Activated CD8-positive, alpha-beta memory T cell treated with anti-CD3 and anti-CD28 coated beads, Interleukin-2, amount 50 U/mL, for 4 hours (primary cell): Measurements from ENCODE around the gene TRAPPC4.
"Not testable (repeated sequence)": the region's sequence is repeated elsewhere in the genome, so short reads cannot be mapped to it uniquely, and the experiment has no call there.

ENCODE experiments used
- DNase-seq: peaks from one replicate; pipeline ENCODE4 v3.0.0-alpha.2; 2020

TRAPPC4 gene, protein sequence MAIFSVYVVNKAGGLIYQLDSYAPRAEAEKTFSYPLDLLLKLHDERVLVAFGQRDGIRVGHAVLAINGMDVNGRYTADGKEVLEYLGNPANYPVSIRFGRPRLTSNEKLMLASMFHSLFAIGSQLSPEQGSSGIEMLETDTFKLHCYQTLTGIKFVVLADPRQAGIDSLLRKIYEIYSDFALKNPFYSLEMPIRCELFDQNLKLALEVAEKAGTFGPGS

DNA sequence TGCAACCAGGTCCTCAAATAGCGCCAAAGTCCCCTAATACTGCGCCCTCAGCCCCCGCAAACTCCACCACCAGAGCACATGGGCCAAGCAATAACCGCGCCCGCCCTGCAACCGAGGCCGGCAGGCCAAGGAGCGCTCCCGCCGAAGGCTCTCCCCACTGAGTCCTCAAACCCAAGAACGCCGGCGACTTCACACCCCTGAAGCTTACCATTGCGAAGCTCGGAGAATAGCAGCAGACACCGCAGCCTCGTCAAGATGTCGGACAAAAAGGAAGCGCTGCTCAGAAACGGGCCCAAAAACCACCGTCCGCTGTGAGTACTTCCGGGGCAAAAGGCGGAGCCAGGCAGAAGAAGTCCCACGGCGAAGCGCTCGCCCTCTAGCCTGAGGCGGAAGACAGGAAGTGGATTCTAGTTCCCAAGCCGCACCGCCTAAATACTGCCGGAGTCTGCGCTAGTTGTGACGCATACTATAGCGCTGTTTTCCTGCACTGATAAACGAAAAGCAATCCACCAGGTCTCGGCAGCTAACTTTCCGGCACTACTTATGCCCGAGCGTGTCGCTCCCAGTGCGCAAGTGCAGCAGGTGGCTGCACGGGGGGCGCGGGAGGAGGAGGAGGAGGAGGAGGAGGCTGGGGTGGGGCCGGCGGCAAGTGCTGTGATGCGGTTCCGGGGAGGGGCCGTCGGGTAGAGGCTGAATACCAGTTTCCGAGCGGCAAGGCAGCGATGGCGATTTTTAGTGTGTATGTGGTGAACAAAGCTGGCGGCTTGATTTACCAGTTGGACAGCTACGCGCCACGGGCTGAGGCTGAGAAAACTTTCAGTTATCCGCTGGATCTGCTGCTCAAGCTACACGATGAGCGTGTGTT is at the start of gene TRAPPC4, which contains the start of gene RPS25:
Gene TRAPPC4 (plus strand): TSS at position 693 of the 865 bp plus-strand sequence. CDS start 30 bp downstream, at position 723.
Gene RPS25 (minus strand): TSS at position 270 of the 865 bp plus-strand sequence. CDS start 59 bp downstream, at position 211.
- DNase-seq: peak; percentile 93

DNA sequence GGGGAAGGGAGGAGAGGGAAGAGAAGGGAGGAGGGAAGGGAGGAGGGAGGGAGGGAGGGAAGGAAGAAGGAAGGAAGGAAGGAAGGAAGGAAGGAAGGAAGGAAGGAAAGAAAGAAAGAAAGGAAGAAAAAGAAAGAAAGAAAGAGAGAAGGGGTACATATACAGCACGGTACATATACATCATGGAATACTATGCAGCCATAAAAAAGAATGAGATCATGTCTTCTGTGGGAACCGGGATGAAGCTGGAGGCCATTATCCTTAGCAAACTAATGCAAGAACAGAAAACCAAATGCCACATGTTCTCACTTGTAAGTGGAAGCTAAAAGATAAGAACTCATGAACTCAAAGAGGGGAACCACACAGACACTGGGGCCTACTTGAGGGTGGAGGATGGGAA is 49.1 kb upstream of the TRAPPC4 start:
- DNase-seq: not testable (repeated sequence)

DNA sequence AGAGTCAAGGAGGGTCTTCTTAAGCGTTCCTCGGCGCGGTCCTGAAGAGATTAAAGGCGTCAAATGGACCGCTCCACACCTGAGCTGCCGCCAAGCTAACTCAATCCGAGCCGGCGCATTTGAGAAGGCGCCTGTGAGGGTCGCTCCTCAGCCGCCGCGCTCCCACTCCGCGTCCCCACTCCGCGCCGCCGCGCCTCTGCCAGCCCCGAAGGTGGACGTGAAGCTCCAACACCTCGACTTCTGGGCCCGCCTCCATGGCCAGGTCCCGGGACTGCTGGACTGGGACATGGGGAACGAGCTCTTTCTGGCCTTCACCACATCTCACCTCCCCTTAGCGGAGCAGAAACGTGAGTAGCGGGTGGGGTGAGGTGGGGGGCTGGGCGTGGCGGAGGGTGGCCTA is 46.9 kb upstream of the TRAPPC4 start, which contains the start of gene FOXR1:
Gene FOXR1 (plus strand): TSS at position 116 of the 400 bp plus-strand sequence. CDS start 171 bp downstream, at position 287.
- no peak for DNase-seq

DNA sequence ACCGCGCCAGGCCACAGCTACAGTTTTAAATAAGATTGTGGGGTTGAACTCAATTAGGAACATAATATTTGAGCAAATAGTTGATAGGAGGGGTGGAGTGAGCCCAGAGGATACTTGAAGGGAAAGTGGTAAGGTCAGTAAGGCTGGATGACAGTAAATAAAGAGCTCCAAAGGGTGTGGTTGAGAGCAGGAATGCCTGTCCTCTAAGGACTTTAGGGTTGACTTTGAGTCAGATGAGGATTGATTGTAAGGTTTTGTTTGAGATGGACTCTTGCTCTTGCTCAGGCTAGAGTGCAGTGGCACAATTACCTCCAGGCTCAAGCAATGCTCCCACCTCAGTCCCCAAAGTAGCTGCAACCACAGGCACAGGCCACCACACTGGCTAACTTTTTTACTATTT is 44.6 kb upstream of the TRAPPC4 start:
- no peak for DNase-seq

DNA sequence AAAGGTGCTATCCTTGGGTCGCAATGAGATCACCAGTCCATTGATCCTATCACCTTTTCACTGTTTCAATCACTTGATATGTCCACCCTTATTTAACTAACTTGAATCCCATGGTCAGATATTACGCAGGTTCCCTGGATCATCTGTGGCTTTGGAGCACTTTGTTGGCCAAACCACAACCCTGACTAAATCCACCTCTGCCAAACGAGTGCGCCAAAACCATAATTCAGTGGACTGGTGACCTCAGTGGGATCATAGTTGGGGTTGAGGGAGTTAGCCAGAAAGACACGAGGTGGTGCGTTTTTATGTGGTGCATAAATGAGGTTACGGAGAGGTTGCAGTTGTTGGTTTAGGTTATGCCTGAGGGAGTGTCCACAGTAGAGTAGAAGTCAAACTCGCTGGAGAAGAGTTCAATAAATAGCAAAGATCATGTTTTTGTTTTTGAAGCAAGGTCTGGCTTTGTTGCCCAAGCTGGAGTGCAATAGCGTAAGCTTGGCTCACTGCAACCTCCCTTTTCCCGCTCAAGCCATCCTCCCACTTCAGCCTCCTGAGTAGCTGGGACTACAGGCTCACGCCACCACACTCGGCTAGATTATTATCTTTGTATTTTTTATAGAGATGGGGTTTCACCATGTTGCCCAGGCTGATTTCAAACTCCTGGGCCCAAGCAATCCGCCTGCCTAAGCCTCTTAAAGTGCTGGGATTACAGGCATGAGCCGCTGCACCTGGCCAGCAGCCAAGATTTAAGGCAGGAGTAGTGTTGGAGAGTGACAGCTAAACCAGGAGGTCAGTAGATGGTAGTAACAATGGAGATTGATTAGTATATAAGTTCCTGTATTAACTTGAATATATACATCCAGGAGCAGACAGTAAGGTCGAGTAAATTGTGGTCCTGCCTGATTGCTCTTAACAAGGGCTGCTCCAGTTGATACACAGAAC is 42.5 kb upstream of the TRAPPC4 start:
- DNase-seq: no peak

DNA sequence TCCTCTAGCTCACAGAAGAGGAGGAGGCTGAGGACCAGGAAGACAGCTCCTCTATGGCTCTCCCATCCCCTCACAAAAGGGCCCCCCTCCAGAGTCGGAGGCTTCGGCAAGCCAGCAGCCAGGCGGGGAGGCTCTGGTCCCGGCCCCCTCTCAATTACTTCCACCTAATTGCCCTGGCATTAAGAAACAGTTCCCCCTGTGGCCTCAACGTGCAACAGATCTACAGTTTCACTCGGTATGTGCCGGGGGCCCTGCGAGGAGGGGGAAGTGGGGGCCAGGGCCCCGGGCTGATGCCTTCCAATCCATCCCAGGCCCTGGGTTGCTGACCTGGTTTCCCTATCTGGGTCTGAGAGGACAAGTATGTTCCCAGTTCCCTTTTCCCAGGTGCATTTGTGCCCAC is 39.1 kb upstream of the TRAPPC4 start:
- no peak for DNase-seq

DNA sequence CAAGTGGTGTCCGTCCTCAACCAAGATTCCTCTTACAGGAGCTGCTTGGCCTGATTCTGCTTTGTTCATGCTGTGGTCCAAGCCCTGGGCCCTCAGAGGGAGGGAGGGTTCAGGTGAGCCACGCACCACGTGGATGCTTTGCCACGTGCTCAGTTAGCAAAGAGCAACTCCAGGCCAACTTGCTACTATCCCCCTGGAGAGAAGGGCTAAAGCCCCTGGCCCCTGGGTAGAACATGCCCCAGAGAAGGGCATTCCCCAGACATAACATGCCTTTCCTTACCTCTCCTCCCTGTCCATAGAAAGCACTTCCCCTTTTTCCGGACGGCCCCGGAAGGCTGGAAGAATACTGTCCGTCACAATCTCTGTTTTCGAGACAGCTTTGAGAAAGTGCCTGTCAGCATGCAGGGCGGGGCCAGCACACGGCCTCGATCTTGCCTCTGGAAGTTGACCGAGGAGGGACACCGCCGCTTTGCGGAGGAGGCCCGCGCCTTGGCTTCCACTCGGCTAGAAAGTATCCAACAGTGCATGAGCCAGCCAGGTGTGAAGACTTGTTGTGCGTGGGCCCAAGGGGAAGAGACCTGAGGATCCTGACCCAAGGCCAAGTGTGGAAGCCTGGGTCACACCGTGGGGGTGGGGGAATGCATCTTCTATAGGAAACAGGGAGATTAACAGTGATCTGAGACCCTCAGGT is 38.2 kb upstream of the TRAPPC4 start:
- no peak for DNase-seq

DNA sequence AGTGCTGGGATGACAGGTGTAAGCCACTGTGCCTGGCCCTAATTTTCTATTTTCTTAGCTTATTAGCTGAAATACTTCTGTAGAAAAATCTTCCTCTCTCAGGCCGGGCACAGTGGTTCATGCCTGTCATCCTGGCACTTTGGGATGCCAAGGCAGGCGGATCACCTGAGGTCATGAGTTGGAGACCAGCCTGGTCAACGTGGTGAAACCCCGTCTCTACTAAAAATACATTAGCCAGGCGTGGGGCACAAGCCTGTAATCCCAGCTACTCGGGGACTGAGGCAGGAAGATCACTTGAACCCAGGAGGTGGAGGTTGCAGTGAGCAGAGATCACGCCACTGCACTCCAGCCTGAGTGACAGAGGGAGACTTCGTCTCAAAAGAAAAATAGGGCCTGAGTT is 34.2 kb upstream of the TRAPPC4 start:
- not testable (repeated sequence) for DNase-seq

DNA sequence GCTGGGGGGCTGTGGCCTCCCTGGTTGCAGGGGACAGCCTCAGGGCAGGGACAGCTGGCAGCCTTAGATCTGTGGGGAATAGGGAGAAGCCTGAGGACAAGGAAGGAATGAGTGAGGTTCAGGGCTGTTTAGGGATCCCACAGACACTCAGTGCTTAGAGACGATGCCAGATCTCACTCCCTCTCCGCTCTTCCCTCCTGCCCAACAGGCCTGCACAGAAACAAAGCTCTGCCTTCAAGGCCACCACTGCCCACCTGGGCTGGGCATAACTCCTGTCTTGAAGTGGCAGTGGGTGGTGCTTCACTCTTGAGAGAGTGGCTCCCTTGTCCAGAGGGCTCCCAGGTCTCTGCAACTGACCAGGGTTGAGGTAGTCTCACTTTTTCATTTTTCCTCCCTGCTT is 33.7 kb upstream of the TRAPPC4 start:
- DNase-seq: no peak

DNA sequence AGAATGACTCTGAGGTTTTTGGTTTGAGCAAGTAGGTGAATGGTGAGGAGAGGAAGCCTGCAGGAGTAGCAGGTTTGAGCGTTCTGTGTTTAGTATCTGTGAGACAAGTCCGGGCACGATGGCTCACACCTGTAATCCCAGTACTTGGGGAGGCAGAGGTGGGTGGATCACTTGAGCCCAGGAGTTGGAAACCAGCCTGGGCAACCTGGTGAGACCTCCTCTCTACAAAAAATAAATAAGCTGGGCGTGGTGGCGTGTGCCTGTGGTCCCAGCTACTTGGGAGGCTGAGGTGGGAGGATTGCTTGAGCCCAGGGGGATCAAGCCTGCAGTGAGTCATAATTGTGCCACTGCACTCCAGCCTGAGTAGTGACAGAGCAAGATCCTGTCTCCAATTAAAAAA is 30.3 kb upstream of the TRAPPC4 start:
- no peak for DNase-seq

DNA sequence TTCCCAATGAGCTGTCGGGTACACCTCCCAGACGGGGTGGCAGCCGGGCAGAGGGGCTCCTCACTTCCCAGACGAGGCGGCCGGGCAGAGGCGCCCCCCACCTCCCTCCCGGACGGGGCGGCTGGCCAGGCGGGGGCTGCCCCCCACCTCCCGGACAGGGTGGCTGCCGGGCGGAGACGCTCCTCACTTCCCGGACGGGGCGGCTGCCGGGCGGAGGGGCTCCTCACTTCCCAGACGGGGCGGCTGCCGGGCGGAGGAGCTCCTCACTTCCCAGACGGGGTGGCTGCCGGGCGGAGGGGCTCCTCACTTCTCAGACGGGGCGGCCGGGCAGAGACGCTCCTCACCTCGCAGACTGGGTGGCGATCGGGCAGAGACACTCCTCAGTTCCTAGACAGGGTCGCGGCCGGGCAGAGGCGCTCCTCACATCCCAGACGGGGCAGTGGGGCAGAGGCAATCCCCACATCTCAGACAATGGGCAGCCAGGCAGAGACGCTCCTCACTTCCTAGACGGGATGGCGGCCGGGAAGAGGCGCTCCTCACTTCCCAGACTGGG is 27.0 kb upstream of the TRAPPC4 start:
- not testable (repeated sequence) for DNase-seq

DNA sequence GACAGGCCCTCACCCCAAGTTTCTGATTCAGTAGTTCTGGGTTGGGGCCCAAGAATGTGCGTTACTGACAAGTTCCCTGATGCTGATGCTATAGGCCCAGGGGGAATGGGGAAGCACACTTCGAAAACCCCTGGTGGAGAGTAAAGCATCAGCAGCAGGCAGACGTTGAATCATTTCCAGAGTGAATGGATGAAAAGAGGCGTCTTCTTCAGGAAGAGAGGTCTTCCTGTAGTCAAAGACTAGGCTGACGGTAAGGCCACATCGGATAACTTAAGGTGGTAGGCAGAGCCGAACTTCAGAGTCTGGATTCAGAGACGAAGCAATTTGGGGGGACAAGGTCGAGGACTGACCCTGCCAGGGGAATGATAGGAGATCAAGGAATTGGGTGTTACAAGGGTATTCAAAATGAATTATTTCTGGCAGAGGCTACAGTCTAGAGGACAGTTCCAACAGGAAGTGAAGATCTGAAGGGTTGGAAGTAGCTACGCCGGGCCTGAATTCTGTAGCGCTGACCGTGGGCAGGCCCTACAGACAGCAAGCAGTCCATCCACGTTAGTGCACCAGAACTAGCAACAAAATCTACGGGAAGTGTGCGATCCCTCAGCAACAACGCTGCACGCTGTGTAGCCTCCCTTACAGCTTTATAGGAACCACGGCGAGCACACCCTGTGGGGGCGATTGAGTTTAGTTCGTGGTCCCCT is 21.5 kb upstream of the TRAPPC4 start:
- DNase-seq: peak; percentile 22

DNA sequence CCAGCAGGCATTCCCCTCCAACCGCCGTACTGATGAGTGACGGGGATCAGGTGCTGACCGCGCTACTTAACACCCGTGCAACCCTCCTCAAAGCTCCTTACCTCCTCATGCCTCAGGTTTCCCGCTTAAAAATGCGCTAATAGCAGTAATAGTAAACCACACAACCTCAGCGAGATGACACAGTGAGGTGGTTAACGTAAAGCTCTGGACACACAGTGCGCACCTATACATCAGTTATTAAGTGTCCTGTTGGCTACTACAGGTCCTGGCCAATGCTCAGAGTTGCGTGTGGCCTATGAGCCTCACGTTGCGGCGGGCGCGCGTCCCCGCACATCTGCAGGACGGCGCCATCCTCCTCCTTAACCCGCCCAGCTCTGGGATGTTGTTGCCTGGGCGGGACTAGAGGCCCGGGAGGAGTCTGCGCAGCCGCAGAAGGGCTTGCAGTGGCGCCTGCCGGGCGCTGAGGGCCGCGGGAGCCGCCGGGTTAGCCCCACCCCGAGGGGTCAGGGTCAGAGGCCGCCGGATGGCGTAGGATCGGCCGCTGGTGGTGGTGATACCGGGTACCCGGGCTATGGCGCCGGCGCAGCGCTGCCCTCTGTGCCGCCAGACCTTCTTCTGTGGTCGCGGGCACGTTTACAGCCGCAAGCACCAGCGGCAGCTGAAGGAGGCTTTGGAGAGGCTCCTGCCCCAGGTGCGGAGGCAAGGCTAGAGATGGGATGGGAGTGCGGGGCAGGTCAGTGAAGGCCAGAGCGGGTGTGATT is 20.8 kb upstream of the TRAPPC4 start, which contains the start of gene CENATAC:
Gene CENATAC (plus strand): TSS at position 512 of the 761 bp plus-strand sequence. CDS start 60 bp downstream, at position 572.
- peak; percentile 95 for DNase-seq

DNA sequence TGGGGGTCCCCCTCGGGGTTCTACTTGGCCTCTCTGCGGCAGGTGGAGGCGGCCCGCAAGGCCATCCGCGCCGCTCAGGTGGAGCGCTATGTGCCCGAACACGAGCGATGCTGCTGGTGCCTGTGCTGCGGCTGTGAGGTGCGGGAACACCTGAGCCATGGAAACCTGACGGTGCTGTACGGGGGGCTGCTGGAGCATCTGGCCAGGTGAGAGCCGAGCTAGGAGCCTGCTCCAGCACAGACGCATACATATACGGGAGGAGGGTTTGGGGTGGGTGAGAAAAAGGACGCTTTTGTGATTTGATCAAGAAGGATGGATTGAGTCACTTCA is 20.2 kb upstream of the TRAPPC4 start:
- no peak for DNase-seq

DNA sequence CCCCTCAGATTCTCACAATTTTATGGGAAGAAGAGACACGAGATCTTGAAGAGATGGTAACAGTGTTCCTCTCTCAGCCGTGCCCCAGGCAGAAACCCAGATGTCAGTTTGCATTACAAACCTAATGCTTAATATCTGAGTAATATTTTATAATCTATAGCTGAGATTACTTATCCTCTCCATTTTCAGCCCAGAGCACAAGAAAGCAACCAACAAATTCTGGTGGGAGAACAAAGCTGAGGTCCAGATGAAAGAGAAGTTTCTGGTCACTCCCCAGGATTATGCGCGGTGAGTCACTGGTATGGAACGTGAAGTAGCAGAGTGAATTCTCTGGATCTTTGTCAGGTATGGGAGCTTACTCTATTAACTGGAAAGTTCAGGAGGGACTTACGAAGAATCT is 19.7 kb upstream of the TRAPPC4 start:
- DNase-seq: no peak

DNA sequence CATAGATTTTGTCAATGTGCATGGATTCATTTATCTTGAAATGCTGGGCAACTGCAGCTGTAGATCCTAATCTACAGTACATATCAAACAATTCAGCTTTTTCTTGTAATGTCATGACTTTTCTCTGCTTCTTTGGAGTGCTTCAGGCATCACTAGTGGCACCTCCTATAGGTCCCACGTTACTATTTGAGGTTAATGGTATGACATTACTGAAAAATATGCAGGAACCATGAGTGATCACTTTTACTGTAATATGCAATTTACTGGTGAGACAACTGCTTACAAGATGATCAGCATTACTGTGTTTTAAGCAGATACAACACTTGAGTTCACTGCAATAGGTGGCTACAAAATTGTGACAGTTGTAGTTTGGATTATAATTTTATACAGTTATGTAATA is 17.7 kb upstream of the TRAPPC4 start:
- DNase-seq: no peak

DNA sequence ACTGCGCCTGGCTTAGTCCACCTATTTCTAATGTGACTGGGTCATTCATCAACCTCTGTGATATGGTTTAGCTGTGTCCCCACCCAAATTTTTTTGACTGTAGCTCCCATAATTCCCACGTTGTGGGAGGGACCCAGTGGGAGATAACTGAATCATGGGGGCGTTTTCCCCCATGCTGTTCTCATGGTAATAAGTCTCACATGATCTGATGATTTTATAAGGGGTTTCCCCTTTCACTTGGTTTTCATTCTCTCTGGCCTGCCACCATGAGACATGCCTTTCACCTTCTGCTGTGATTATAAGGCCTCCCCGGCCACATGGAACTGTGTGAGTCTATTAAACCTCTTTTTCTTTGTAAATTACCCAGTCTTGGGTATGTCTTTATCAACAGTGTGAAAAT is 11.9 kb upstream of the TRAPPC4 start:
- DNase-seq: no peak

DNA sequence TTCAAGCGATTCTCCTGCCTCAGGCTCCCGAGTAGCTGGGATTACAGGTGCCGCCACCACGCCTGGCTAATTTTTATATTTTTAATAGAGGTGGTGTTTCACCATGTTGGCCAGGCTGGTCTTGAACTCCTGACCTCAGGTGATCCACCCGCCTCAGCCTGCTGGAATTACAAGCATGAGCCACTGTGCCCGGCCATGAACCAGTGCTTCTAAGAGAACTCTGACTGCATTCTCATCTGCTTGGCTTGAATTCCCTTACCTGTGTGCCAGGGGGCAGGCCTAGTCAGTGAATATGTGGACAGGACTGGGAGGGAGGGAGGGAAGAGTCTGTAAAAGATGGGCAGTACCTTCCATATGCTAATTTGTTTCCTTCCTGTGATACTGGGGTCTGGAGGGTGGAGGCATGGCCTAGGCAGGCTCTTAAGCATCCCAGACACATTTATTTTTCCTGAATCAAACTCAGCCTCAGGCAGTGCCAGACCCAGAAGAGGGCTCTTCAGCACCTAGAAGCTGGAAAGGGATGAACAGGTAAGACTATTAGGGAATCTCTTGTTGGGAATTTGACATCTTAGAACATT is 7.0 kb upstream of the TRAPPC4 start:
- no peak for DNase-seq

DNA sequence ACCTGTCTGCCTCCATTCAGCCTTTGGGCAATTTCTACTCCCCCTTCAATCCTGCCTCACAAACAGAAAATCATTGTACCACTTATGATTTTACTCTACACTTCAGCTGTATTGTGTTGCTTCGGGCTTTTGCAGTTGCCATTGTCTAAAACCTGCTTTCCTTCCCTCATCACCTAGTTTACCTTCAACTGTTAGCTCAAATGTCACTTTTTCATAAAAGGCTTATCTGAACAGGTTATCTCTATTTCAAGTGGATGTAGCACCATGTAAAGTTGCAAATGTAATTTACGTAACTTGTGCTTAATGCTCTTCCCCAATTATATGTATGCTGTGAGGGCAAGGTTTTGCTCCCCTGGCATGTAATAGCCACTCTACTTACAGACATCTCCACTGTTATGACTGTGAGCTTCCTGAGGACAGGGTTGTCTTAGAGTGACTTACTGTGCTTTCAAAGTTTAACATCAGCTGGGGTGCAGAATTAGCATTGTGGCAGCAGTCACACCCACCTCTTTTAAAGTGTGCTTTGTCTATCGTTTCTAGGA is 5.9 kb upstream of the TRAPPC4 start:
- DNase-seq: no peak
